ENCODE measurements around the gene MALAT1. TPM values are rescaled to one million over a fixed set of nuclear protein-coding genes. Genes with fewer than 3 reads are reported as not detected.
"Not testable (repeated sequence)": the region's sequence is repeated elsewhere in the genome, so short reads cannot be mapped to it uniquely, and the experiment has no call there.

MALAT1 gene
- total RNA-seq, result 3,311 and 7,439 TPM in 2 replicates
- polyA plus RNA-seq, result 16,838 and 18,899 TPM in 2 replicates

DNA sequence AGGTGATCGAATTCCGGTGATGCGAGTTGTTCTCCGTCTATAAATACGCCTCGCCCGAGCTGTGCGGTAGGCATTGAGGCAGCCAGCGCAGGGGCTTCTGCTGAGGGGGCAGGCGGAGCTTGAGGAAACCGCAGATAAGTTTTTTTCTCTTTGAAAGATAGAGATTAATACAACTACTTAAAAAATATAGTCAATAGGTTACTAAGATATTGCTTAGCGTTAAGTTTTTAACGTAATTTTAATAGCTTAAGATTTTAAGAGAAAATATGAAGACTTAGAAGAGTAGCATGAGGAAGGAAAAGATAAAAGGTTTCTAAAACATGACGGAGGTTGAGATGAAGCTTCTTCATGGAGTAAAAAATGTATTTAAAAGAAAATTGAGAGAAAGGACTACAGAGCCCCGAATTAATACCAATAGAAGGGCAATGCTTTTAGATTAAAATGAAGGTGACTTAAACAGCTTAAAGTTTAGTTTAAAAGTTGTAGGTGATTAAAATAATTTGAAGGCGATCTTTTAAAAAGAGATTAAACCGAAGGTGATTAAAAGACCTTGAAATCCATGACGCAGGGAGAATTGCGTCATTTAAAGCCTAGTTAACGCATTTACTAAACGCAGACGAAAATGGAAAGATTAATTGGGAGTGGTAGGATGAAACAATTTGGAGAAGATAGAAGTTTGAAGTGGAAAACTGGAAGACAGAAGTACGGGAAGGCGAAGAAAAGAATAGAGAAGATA is at the start of gene MALAT1:
MALAT1 (plus strand) TSS at position 69 of the 736 bp plus-strand sequence.
- H3K27ac ChIP-seq, result peak within 1 kb of the TSS; percentile 100
- H3K9me3 ChIP-seq (ENCODE audit: low read depth), result no peaks in the 10 kb centered on the region
- H3K4me3 ChIP-seq, result peak within 1 kb of the TSS; percentile 99
- H3K27me3 ChIP-seq, result no peaks in the 10 kb centered on the region
- peaks cover 42% of the 10 kb centered on the region for H3K36me3 ChIP-seq
- peak; percentile 94 to 98 for DNase-seq (ENCODE audit: low read depth in 1 of 2, low spot score in 1 of 2)
- H3K4me1 ChIP-seq (ENCODE audit: low read depth), result peaks cover 21% of the 10 kb centered on the region
- TF ChIP-seq, protein P1, sequence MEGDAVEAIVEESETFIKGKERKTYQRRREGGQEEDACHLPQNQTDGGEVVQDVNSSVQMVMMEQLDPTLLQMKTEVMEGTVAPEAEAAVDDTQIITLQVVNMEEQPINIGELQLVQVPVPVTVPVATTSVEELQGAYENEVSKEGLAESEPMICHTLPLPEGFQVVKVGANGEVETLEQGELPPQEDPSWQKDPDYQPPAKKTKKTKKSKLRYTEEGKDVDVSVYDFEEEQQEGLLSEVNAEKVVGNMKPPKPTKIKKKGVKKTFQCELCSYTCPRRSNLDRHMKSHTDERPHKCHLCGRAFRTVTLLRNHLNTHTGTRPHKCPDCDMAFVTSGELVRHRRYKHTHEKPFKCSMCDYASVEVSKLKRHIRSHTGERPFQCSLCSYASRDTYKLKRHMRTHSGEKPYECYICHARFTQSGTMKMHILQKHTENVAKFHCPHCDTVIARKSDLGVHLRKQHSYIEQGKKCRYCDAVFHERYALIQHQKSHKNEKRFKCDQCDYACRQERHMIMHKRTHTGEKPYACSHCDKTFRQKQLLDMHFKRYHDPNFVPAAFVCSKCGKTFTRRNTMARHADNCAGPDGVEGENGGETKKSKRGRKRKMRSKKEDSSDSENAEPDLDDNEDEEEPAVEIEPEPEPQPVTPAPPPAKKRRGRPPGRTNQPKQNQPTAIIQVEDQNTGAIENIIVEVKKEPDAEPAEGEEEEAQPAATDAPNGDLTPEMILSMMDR (IDR thresholded peaks at IDR 0.05; ENCODE audit: low read depth, low read length), result no peak

- H3K27me3 ChIP-seq; H3K4me3 ChIP-seq; H3K4me1 ChIP-seq (ENCODE audit: low read depth); H3K9me3 ChIP-seq (ENCODE audit: low read depth); DNase-seq (ENCODE audit: low read depth in 1 of 2, low spot score in 1 of 2); H3K27ac ChIP-seq; H3K36me3 ChIP-seq: not testable (repeated sequence)
Measured at GRCh38 chr11:65451301-65451700, 47.5 kb upstream of the MALAT1 start.

GRCh38 chr11:65452259-65452658 is 46.6 kb upstream of the MALAT1 start:
- not testable (repeated sequence) for H3K4me1 ChIP-seq (ENCODE audit: low read depth); H3K27ac ChIP-seq; DNase-seq (ENCODE audit: low read depth in 1 of 2, low spot score in 1 of 2); H3K27me3 ChIP-seq; H3K9me3 ChIP-seq (ENCODE audit: low read depth); H3K36me3 ChIP-seq; H3K4me3 ChIP-seq

- Histone ChIP-seq H3K27ac (no peak overlapping the region), H3K4me3 (no peak overlapping the region), H3K27me3 (no peaks in the 10 kb centered on the region), H3K4me1 (ENCODE audit: low read depth) (no peaks in the 10 kb centered on the region), H3K9me3 (ENCODE audit: low read depth) (no peaks in the 10 kb centered on the region), H3K36me3 (no peaks in the 10 kb centered on the region)
- peak in 1 of 2 donors; percentile 74 for DNase-seq (ENCODE audit: low read depth in 1 of 2, low spot score in 1 of 2)
- TF ChIP-seq, protein P1 (IDR thresholded peaks at IDR 0.05; ENCODE audit: low read depth, low read length), result no peak
Measured at GRCh38 chr11:65452806-65453490, 45.9 kb upstream of the MALAT1 start.

DNA sequence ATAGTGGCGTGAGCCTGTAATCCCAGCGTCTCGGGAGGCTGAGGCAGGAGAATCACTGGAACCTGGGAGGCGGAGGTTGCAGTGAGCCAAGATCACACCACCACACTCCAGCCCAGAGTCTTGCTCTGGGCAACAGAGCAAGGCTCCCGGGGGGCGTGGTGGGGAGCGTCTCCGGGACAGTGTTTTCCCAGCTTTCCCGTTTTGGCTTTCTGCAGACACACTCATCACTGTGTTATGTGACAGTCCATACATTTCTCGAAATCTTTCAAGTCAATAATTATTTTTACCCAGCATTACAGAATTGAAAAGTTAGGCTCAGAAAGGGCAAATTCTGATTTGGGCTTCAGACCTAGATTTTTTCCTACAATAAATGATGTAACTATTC is 44.5 kb upstream of the MALAT1 start:
- TF ChIP-seq, protein P1 (IDR thresholded peaks at IDR 0.05; ENCODE audit: low read depth, low read length), result no peak
- Histone ChIP-seq H3K4me3 (no peak overlapping the region), H3K4me1 (ENCODE audit: low read depth) (no peaks in the 10 kb centered on the region), H3K9me3 (ENCODE audit: low read depth) (no peaks in the 10 kb centered on the region), H3K27ac (no peak overlapping the region), H3K27me3 (no peaks in the 10 kb centered on the region), H3K36me3 (no peaks in the 10 kb centered on the region)
- peak in 1 of 2 donors; percentile 40 for DNase-seq (ENCODE audit: low read depth in 1 of 2, low spot score in 1 of 2)

DNA sequence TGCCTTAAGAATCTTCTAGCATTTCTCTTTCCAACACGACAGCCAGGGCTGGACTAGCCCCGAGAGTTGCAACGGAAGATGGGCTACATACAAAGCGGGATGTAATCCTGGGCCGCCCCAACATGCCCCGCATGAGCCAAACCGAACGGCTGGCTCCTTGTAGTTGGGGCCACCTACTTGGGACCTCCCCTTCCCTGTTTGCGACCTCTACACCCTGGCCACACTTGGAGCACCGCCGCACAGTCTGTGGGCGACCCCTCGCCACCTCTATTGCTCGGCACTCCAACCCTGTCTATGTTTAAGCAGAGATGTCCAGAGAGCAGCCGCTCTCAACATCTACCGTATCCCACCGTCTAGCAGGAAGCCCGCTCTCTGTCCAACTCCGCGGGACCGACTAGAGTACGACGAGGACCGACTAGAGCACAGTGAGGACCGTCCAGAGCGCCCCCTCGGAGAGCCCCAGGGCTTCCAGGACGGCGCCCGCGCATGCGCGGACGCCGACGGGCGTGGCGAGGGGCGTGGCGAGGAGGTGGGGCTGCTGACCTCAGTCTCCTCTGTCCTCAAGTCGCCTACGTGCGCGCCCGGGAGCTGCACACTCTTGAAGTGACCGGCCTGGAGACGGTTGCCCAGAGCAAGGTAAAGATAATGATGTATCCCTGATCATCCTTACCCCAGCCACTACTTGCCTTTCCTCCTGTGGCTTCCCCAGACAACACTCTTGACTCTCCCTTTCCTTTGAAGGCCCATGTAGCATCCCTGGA is 44.0 kb upstream of the MALAT1 start:
- Histone ChIP-seq H3K9me3 (ENCODE audit: low read depth) (no peaks in the 10 kb centered on the region), H3K27me3 (no peaks in the 10 kb centered on the region), H3K36me3 (no peaks in the 10 kb centered on the region), H3K4me3 (peak overlapping the region; percentile 34), H3K4me1 (ENCODE audit: low read depth) (peaks cover 4% of the 10 kb centered on the region), H3K27ac (peak overlapping the region; percentile 17)
- TF ChIP-seq, protein P1 (IDR thresholded peaks at IDR 0.05; ENCODE audit: low read depth, low read length), result peak; percentile 25
- peak; percentile 86 to 91 for DNase-seq (ENCODE audit: low read depth in 1 of 2, low spot score in 1 of 2)

All from cardiac muscle cell (in vitro differentiated cells and primary cell).